GM19397 (cell line): ENCODE data around the gene ACTA1.
"Not testable (repeated sequence)": the region's sequence is repeated elsewhere in the genome, so short reads cannot be mapped to it uniquely, and the experiment has no call there.

ENCODE experiments used
- ATAC-seq: cut with Tn5 transposase; IDR thresholded peaks from one replicate; pipeline ENCODE4 v1.9.1; 2021; ENCODE audit warnings: mild to moderate bottlenecking, moderate library complexity; ENCODE audit not compliant: unreplicated experiment

Gene ACTA1

DNA sequence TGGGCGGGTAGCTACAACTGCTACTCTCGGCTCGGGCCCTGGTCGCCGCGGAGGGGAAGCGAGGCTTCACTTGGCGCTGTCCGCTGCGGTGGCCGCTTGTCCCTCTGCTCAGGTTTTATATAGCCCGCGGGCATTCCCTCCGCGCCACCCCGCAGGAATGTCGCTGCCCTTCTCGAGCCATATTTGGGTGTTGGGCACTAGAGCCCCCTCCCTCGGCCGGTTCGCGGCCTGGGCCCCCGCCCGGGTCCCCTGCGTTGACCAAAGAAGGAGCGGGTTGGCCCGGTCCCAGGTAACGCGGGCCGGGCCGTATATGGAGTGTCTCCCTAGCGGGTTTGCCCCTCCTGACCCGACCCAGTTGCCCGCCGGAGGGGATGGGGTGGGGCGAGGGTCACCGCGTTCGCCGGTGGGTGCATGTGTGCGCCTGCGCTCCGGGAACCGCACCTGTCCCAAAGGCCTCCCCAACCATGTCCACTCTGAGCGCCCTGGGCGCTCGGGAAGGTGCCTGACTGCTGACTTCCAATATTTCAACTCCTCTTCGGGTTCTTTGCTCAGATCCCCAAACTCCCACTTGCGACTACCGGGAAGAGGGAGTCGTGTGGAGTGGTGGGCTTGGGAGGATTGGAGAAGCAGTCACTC, at the start of gene ACTA1:
ACTA1 (minus strand) TSS at position 90 of the 636 bp plus-strand sequence. CDS start 979 bp downstream, outside the sequence.
- no peak for ATAC-seq

DNA sequence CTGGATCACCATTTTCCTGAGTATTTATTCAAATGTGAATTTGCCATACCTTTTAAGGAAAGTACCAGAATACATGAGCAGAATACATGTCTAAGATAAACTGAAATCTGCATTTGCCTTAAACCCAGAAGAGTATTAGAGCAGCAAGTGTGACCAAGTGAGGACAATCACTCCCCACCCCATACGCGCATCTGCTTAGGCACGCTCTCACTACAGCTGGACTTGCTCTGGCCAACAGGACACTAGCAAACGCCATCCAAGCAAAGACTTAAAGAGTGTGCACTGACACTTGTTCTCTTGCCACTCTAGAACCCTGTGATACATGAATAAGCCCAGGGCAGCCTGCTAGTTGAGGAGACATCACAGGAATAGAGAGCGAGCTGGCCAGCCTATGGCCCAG, 48.6 kb upstream of the ACTA1 start:
- no peak for ATAC-seq

DNA sequence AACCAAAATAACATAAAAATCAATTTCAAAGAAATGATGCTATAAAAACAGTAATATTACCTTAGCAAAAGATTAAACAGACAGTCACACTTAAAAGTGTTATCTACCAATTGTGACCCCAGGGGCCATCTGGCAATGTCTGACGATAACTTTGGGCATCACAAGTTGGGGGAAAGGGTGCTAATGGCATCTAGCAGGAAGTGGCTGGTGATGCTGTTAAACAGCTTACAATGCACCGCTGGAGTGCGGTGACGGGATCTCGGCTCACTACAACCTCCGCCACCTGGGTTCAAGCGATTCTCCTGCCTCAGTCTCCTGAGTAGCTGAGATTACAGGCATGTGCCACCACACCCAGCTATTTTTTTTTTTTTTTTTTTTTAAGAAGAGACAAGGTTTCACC, 46.6 kb upstream of the ACTA1 start:
- no peak for ATAC-seq

GRCh38 chr1:229479660-229480399, 45.9 kb upstream of the ACTA1 start:
- peak; percentile 81 for ATAC-seq

GRCh38 chr1:229478852-229479251, 45.0 kb upstream of the ACTA1 start:
- peak; percentile 61 for ATAC-seq

GRCh38 chr1:229475859-229476258, 42.0 kb upstream of the ACTA1 start:
- not testable (repeated sequence) for ATAC-seq

DNA sequence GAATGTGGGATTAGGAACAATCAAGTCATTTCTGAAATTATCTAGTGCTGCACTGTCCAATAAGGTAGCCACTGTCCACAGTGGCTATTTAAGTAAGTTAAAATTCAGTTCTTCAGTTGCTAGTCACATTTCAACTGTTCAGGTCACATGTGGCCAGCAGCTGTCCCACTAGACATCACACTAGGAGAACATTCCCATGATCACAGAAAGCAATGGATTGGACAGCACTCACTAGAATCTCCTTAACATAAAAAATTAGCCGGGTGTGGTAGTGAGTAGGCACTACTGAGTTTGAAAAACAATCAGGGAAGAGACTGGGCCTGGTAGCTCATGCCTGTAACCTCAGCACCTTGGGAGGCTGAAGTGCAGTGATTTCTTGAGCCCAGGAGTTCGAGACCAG, 40.6 kb upstream of the ACTA1 start:
- ATAC-seq: no peak

- ATAC-seq: no peak
Measured at GRCh38 chr1:229471175-229471574, 37.3 kb upstream of the ACTA1 start.

GRCh38 chr1:229470406-229471043, 36.6 kb upstream of the ACTA1 start:
- no peak for ATAC-seq

- ATAC-seq: no peak
Measured at GRCh38 chr1:229466887-229467286, 33.0 kb upstream of the ACTA1 start.

DNA sequence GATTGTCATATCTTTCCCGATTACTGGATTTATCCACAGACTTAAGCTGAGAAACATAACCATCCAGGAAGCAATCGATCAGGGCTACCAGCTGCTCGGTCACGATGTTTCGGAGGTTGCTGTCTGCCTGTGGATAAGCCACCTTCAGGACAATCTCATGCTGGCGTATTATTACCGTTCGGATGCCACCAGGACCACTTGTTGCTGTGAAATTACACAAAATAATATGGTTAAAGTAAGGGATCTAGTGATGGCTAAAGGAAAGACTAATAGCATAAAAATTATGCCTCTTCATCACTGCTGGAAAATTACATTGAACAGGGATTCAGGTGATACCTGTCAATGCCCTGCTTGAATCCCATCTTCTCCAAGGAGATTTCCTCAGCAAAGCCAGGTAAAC, 30.8 kb upstream of the ACTA1 start:
- no peak for ATAC-seq

DNA sequence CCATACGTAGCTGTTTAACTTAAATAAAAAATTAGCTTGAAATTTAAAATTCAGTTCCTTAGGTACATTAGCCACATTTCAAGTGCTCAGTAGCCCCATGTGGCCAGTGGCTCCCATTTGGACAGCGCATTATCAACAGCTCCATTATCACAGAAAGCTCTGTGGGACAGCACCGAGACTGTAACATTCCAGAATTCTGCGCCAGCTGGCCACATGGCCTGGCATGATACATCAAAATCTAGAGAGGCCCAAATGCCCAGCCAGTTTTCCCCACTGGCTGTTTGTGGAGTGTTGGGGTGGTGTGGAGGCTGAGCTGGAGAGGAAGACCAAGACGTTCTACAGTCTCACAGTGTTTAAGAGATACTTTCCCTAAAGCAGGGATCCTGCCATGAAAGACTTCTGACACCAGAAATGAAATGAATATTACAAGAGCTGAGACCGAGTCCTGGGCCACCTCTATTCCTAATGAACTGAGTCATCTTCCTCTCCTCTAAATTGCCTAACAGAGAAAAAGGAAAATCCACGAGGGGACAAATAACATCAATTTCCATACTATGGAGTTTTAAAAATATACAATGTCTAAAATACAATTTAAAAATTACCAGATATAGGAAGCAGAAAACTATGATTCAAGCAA, 27.3 kb upstream of the ACTA1 start:
- no peak for ATAC-seq

DNA sequence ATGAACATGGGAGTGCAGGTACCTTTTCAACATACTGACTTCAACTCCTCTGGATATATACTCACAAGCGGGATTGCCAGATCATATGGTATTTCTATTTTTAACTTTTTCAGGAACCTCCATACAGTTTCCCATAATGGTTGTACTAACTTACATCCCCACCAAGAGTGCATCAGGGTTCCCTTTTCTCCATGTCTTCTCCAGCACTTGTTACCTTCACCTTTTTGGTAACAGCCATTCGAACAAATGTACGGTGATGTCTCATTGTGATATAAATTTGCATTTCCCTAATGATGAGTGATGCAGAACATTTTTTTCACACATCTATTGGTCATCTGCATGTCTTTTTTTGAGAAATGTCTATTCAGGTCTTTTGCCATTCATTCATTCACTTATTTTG, 25.9 kb upstream of the ACTA1 start:
- ATAC-seq: no peak

- no peak for ATAC-seq
Measured at GRCh38 chr1:229457436-229457835, 23.5 kb upstream of the ACTA1 start.

- ATAC-seq: no peak
Measured at GRCh38 chr1:229456016-229456415, 22.1 kb upstream of the ACTA1 start.

- ATAC-seq: no peak
Measured at GRCh38 chr1:229454056-229454455, 20.2 kb upstream of the ACTA1 start.

GRCh38 chr1:229452956-229453801, 19.3 kb upstream of the ACTA1 start:
- no peak for ATAC-seq

GRCh38 chr1:229448845-229449244, 15.0 kb upstream of the ACTA1 start:
- ATAC-seq: no peak

DNA sequence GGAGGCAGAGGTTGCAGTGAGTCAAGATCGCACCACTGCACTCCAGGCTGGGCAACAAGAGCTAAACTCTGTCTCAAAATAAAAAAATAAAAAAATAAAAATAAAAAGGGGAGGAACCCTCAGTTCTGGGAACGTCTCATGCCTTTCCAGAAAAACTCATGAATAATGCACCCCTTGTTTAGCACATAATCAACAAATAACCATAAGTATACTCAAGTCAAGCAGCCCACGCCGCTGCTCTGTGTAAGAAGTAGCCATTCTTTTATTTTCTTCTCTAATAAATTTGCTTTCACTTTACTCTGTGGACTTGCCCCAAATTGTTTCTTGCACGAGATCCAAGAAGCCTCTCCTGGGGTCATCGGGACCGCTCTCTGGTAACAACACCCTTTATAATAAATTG, 14.5 kb upstream of the ACTA1 start:
- ATAC-seq: no peak

DNA sequence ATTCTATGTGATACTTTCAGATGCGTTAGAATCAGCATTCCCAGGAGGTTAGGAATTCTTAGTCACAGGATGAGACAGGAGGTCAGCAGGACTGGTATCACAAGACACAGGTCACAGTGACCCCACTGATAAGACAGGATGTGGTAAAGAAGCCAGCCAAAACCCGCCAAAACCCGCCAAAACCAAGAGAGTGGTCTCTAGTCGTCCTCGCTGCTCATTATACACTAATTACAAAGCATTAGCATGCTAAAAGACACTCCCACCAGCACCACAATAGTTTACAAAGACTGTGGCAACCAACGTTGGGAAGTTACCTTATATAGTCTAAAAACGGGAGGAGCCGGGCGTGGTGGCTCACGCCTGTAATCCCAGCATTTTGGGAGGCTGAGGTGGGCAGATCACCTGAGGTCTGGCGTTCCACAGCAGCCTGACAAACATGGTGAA, 13.9 kb upstream of the ACTA1 start:
- no peak for ATAC-seq

GRCh38 chr1:229445828-229446227, 11.9 kb upstream of the ACTA1 start:
- ATAC-seq: no peak
